ENCODE data around the gene TNFRSF13B. TPM values are rescaled to one million over a fixed set of nuclear protein-coding genes. Genes with fewer than 3 reads are reported as not detected.
A peak's percentile ranks its signal among the peaks of the same experiment; 100 is the strongest.
"Not testable (repeated sequence)": the region's sequence is repeated elsewhere in the genome, so short reads cannot be mapped to it uniquely, and the experiment has no call there.

The TNFRSF13B gene
- total RNA-seq, 2 experiments from 2014 or later, result 0.31 to 0.52 TPM

- DNase-seq, H3K27ac Mint-ChIP-seq, H3K27me3 Mint-ChIP-seq, H3K36me3 Mint-ChIP-seq, H3K4me3 Mint-ChIP-seq, H3K9me3 Mint-ChIP-seq, H3K4me1 Mint-ChIP-seq: not testable (repeated sequence)
These were observed 24.8 kb upstream of the TNFRSF13B start for GRCh38 chr17:16996726-16997125.

GRCh38 chr17:16995930-16996329 lies 24.0 kb upstream of the TNFRSF13B start:
- Mint-ChIP-seq H3K27ac (no peak overlapping the region), H3K4me1 (no peaks in the 10 kb centered on the region), H3K9me3 (no peaks in the 10 kb centered on the region), H3K27me3 (no peaks in the 10 kb centered on the region), H3K36me3 (no peaks in the 10 kb centered on the region), H3K4me3 (no peak overlapping the region)
- no peak for DNase-seq

GRCh38 chr17:16994631-16995030 lies 22.7 kb upstream of the TNFRSF13B start:
- H3K36me3 Mint-ChIP-seq, result no peaks in the 10 kb centered on the region
- H3K27ac Mint-ChIP-seq, result no peak overlapping the region
- no peaks in the 10 kb centered on the region for H3K9me3 Mint-ChIP-seq
- DNase-seq, result no peak
- no peaks in the 10 kb centered on the region for H3K27me3 Mint-ChIP-seq
- H3K4me3 Mint-ChIP-seq, result no peak overlapping the region
- peaks cover 1% of the 10 kb centered on the region for H3K4me1 Mint-ChIP-seq

- Mint-ChIP-seq H3K4me3 (no peak overlapping the region), H3K4me1 (peaks cover 19% of the 10 kb centered on the region), H3K27ac (no peak overlapping the region), H3K36me3 (no peaks in the 10 kb centered on the region), H3K9me3 (no peaks in the 10 kb centered on the region), H3K27me3 (no peaks in the 10 kb centered on the region)
- DNase-seq, result peak; percentile 79
These were observed 19.6 kb upstream of the TNFRSF13B start for GRCh38 chr17:16991349-16992009.

GRCh38 chr17:16989953-16990860 lies 18.3 kb upstream of the TNFRSF13B start:
- DNase-seq, result no peak
- no peak overlapping the region for H3K4me3 Mint-ChIP-seq
- H3K9me3 Mint-ChIP-seq, result no peaks in the 10 kb centered on the region
- H3K36me3 Mint-ChIP-seq, result no peaks in the 10 kb centered on the region
- H3K27me3 Mint-ChIP-seq, result no peaks in the 10 kb centered on the region
- no peak overlapping the region for H3K27ac Mint-ChIP-seq
- peaks cover 19% of the 10 kb centered on the region for H3K4me1 Mint-ChIP-seq

GRCh38 chr17:16989230-16989952 lies 17.5 kb upstream of the TNFRSF13B start:
- DNase-seq, result no peak
- Mint-ChIP-seq H3K27ac (no peak overlapping the region), H3K4me3 (no peak overlapping the region), H3K27me3 (no peaks in the 10 kb centered on the region), H3K4me1 (peaks cover 19% of the 10 kb centered on the region), H3K36me3 (no peaks in the 10 kb centered on the region), H3K9me3 (no peaks in the 10 kb centered on the region)

- no peak overlapping the region for H3K4me3 Mint-ChIP-seq
- DNase-seq, result no peak
These were observed 16.9 kb upstream of the TNFRSF13B start for GRCh38 chr17:16988749-16989229.

GRCh38 chr17:16987830-16988601 lies 16.1 kb upstream of the TNFRSF13B start:
- peak overlapping the region; percentile 75 for H3K27ac Mint-ChIP-seq
- no peaks in the 10 kb centered on the region for H3K27me3 Mint-ChIP-seq
- no peaks in the 10 kb centered on the region for H3K36me3 Mint-ChIP-seq
- peak; percentile 57 for DNase-seq
- no peak overlapping the region for H3K4me3 Mint-ChIP-seq
- H3K9me3 Mint-ChIP-seq, result no peaks in the 10 kb centered on the region
- H3K4me1 Mint-ChIP-seq, result peaks cover 19% of the 10 kb centered on the region

More at GRCh38 chr17:16988749-16989229, 16.9 kb upstream of the TNFRSF13B start:
- no peak overlapping the region for H3K27ac Mint-ChIP-seq
- H3K27me3 Mint-ChIP-seq, result no peaks in the 10 kb centered on the region
- H3K4me1 Mint-ChIP-seq, result peaks cover 19% of the 10 kb centered on the region
- no peaks in the 10 kb centered on the region for H3K36me3 Mint-ChIP-seq
- H3K9me3 Mint-ChIP-seq, result no peaks in the 10 kb centered on the region

- peaks cover 19% of the 10 kb centered on the region for H3K4me1 Mint-ChIP-seq
- H3K4me3 Mint-ChIP-seq, result no peak overlapping the region
- no peaks in the 10 kb centered on the region for H3K9me3 Mint-ChIP-seq
- H3K27ac Mint-ChIP-seq, result no peak overlapping the region
- no peak for DNase-seq
- no peaks in the 10 kb centered on the region for H3K36me3 Mint-ChIP-seq
- H3K27me3 Mint-ChIP-seq, result no peaks in the 10 kb centered on the region
These were observed 15.3 kb upstream of the TNFRSF13B start for GRCh38 chr17:16987066-16987829.

GRCh38 chr17:16986391-16986790 lies 14.5 kb upstream of the TNFRSF13B start:
- H3K36me3 Mint-ChIP-seq, result no peaks in the 10 kb centered on the region
- no peaks in the 10 kb centered on the region for H3K27me3 Mint-ChIP-seq
- no peaks in the 10 kb centered on the region for H3K9me3 Mint-ChIP-seq
- no peak for DNase-seq
- no peak overlapping the region for H3K4me3 Mint-ChIP-seq
- no peak overlapping the region for H3K27ac Mint-ChIP-seq
- peaks cover 19% of the 10 kb centered on the region for H3K4me1 Mint-ChIP-seq

- Mint-ChIP-seq H3K4me1 (peaks cover 2% of the 10 kb centered on the region), H3K27me3 (no peaks in the 10 kb centered on the region), H3K36me3 (no peaks in the 10 kb centered on the region), H3K27ac (no peak overlapping the region), H3K9me3 (no peaks in the 10 kb centered on the region), H3K4me3 (no peak overlapping the region)
- no peak for DNase-seq
These were observed 10.0 kb upstream of the TNFRSF13B start for GRCh38 chr17:16981928-16982327.

- Mint-ChIP-seq H3K27ac (no peak overlapping the region), H3K9me3 (no peaks in the 10 kb centered on the region), H3K4me1 (peaks cover 8% of the 10 kb centered on the region), H3K36me3 (no peaks in the 10 kb centered on the region), H3K27me3 (no peaks in the 10 kb centered on the region), H3K4me3 (no peak overlapping the region)
- no peak for DNase-seq
These were observed 9.2 kb upstream of the TNFRSF13B start for GRCh38 chr17:16980813-16981731.

- Mint-ChIP-seq H3K9me3 (no peaks in the 10 kb centered on the region), H3K27ac (no peak overlapping the region), H3K4me3 (no peak overlapping the region), H3K4me1 (peaks cover 16% of the 10 kb centered on the region), H3K36me3 (no peaks in the 10 kb centered on the region), H3K27me3 (no peaks in the 10 kb centered on the region)
- no peak for DNase-seq
These were observed 8.1 kb upstream of the TNFRSF13B start for GRCh38 chr17:16980061-16980460.

Measured in activated naive CD8-positive, alpha-beta T cell treated with anti-CD3 and anti-CD28 coated beads for 36 hours (primary cell).